ENCODE data around the gene C11orf21.

C11orf21 gene

GRCh38 chr11:2258501-2259465 is 42.9 kb downstream of the C11orf21 start:
- DNase-seq = no peak

GRCh38 chr11:2256951-2257700 is 44.6 kb downstream of the C11orf21 start:
- no peak for DNase-seq

- DNase-seq = no peak
These were observed 45.3 kb downstream of the C11orf21 start for GRCh38 chr11:2256293-2256913.

DNA sequence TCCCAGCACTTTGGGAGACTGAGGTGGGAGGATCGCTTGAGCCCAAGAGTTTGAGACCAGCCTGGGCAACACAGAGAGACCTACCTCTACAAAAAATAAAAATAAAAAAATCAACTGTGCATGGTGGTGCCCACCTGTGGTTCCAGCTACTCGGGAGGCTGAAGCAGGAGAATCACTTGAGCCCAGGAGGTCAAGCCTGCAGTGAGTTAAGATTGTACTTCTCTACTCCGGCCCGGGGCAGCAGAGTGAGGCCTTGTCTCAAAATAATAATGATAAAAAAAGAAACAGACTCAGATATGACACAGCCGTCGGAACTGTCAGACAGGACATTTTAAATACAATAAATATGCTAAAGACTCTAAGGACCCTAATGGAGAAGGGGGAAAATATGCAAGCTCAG is 49.7 kb downstream of the C11orf21 start:
- no peak for DNase-seq

GRCh38 chr11:2251138-2251537 is 50.6 kb downstream of the C11orf21 start:
- no peak for DNase-seq

- no peak for DNase-seq
These were observed 51.2 kb downstream of the C11orf21 start for GRCh38 chr11:2250485-2250884.

DNA sequence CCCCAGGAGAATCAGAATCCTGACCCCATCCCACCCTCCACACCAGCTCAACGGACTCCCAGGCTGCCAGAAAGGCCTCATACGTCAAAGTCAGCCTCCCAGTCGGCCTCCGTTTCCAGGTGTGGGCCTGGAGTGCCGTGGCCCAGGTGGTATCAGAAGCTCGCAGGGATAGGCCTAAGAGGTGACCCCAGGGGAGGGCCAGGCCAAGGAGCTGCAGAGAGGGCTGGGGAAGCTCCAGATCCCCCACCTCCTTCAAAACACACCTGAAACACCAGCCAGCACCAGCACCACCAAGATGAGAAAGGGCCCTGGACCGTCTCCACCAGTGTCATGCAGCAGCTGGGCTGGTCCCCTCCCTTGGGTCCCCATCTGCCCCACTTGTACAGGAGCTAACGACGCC is 51.7 kb downstream of the C11orf21 start:
- no peak for DNase-seq

DNA sequence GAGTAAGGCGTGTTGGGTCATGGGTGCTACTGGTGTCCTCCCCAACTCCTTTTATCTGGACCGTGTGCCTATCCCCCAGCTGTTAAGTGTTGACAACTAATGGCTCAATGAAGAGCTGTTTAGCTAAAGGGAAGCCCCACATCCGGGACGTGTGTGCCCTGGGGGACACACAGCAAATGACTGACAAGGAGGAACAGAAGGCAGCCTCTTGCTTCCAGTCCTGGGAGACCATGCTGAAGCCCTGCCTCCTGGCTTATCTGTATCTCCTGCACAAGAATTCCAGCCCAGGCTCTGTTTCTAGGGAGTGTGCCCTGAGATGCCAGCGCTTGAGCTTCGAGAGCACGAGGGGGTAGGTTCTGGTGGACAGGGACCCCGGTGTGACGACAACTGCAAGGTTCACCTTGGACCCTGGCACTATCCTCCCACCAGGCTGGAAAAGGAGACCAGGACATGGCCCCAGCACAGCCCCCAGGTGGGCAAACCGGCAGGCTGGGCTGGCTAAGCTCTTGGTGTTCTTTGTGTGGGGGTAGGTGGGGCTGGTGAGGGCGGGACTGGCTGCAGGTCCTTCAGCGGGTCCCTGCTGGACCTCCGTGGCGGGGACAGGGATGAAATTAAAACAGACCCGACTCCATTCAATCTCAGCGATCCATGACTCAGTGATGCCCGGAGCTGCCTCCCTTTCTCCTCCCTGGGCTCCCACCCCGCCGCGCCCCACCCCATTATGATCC is 52.4 kb downstream of the C11orf21 start:
- no peak for DNase-seq

DNA sequence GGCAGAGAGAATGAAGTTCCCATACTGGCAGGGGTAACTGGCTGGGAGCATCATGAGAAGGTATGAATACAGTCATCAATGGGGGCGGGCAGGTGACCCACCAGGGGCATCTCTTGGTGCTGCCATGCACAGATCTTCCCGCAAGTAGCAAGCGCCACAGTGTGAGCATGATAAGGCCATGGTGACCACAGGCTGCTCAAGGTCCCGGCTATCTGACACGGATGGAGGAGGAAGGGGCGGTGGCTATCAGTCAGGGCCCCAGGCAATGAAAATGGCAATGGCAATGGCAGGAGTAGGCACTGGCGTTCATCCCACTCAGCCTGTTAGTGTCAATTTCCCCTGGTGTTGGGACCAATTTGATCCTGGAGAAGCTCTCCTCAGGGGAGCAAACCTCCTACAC is 53.0 kb downstream of the C11orf21 start:
- DNase-seq = no peak

DNA sequence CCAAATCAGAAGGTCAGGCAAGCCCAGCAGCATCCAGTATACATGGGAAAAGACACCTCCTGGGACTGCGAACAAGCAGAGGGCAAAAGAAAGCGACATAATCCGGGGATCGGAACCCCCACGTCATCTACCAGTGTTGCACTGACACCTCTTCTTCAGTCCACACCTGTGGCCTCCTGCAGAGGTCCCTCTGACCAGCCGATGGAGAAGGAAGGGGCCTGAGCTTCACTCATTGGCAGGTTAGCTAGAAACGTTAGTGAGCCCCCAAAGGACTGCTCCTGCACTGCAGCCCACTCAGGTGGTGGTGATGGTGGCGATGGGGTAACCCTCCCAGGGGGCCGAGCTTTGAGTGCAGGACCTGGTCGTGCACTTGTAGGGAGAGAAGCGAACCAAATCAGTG is 53.5 kb downstream of the C11orf21 start:
- no peak for DNase-seq

DNA sequence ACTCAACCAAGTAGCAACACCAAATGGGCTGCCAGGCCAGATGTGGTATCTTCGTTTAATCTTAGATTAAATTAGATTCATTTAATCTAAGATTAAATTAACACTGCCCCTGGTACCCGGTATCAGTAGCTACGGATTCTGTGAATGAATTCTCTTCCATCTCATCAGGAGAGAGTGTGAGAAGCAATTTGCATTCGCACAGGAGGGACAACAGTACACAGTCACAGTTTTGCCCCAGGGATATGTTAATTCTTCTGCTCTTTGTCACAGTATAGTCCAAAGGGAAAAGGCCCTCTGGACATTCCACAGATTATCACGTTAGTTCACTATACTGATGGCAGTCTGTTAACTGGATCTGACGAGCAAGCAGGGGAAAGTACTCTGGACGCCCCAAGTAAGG is 54.2 kb downstream of the C11orf21 start:
- DNase-seq = no peak
